DND-41 (cell line): ENCODE results near the gene CCDC85A.

Experiments used
- ATAC-seq: fragments of 200-7000 bp; cut with Tn5 transposase; 3 replicates; pipeline ENCODE4 v1.9.1; 2021; ENCODE audit warnings: low read depth; ENCODE audit not compliant: insufficient read depth
- DNase-seq: peaks from one replicate; pipeline ENCODE4 v3.0.0-alpha.2; 2020
- H2AFZ ChIP-seq: 2 replicates; pipeline ENCODE4 v1.6.0; 2012; ENCODE audit warnings: low read depth, low read length
- H3K27ac ChIP-seq: 2 replicates; pipeline ENCODE4 v1.5.1; 2012; ENCODE audit warnings: low read length, inconsistent platforms
- H3K27me3 ChIP-seq: fragments of 200-600 bp; sonication (generic); 2 replicates; pipeline ENCODE4 v1.6.0; 2012; ENCODE audit warnings: low read length, mild to moderate bottlenecking, inconsistent platforms; ENCODE audit not compliant: insufficient read depth, poor library complexity
- H3K36me3 ChIP-seq: 2 replicates; pipeline ENCODE4 v1.5.1; 2012; ENCODE audit warnings: low read length, inconsistent platforms; ENCODE audit not compliant: insufficient read depth
- H3K4me1 ChIP-seq: 2 replicates; pipeline ENCODE4 v1.5.1; 2012; ENCODE audit warnings: mild to moderate bottlenecking, low read length; ENCODE audit not compliant: insufficient read depth
- H3K4me2 ChIP-seq: 2 replicates; pipeline ENCODE4 v1.6.0; 2012; ENCODE audit warnings: mild to moderate bottlenecking, moderate library complexity, low read length, inconsistent platforms; ENCODE audit not compliant: insufficient read depth
- H3K4me3 ChIP-seq, 2 experiments: fragments of 200-600 bp in 1 of 2; shearing (Covaris generic) in 1 of 2; 2 replicates each; pipeline ENCODE4 v1.5.1; 2012 to 2016; ENCODE audit warnings: inconsistent platforms in 2 of 2, low read length in 2 of 2, mild to moderate bottlenecking in 2 of 2, low read depth in 1 of 2, moderate library complexity in 1 of 2
- H3K79me2 ChIP-seq: 2 replicates; pipeline ENCODE4 v1.6.0; 2012; ENCODE audit warnings: low read length, inconsistent platforms; ENCODE audit not compliant: insufficient read depth
- H3K9ac ChIP-seq: 2 replicates; pipeline ENCODE4 v1.6.0; 2012; ENCODE audit warnings: low read depth, mild to moderate bottlenecking, inconsistent platforms, low read length, moderate library complexity
- H3K9me3 ChIP-seq: 2 replicates; pipeline ENCODE4 v1.5.1; 2012; ENCODE audit warnings: low read length, moderate library complexity, mild to moderate bottlenecking, inconsistent platforms; ENCODE audit not compliant: insufficient read depth, severe bottlenecking
- H4K20me1 ChIP-seq: 2 replicates; pipeline ENCODE4 v1.6.0; 2012; ENCODE audit warnings: low read length; ENCODE audit not compliant: insufficient read depth
- CTCF ChIP-seq: IDR thresholded peaks from 2 replicates; pipeline ENCODE4 v1.5.1; 2012; ENCODE audit warnings: borderline replicate concordance, low read length, moderate library complexity, mild to moderate bottlenecking; ENCODE audit not compliant: poor library complexity, severe bottlenecking; ENCODE audit errors: extremely low read depth
- EZH2 ChIP-seq: IDR thresholded peaks from 3 replicates; pipeline ENCODE4 v1.6.1; 2012; ENCODE audit warnings: borderline replicate concordance, low read depth, mild to moderate bottlenecking, moderate library complexity, low read length, inconsistent platforms; ENCODE audit not compliant: severe bottlenecking

The CCDC85A gene

GRCh38 chr2:56170988-56171387, 12.8 kb upstream of the CCDC85A start:
- no peak overlapping the region for H3K4me2 ChIP-seq
- ATAC-seq = no peak
- H4K20me1 ChIP-seq = no peaks in the 10 kb centered on the region
- H3K36me3 ChIP-seq = no peaks in the 10 kb centered on the region
- H3K27ac ChIP-seq = no peak overlapping the region
- no peak overlapping the region for H3K9ac ChIP-seq
- no peak overlapping the region for H2AFZ ChIP-seq
- H3K27me3 ChIP-seq = no peaks in the 10 kb centered on the region
- H3K4me3 ChIP-seq = no peak overlapping the region
- no peaks in the 10 kb centered on the region for H3K4me1 ChIP-seq
- TF ChIP-seq CTCF (no peak), EZH2 (no peak)
- no peak for DNase-seq
- H3K9me3 ChIP-seq = no peaks in the 10 kb centered on the region
- H3K79me2 ChIP-seq = no peaks in the 10 kb centered on the region

GRCh38 chr2:56175779-56176178, 8.0 kb upstream of the CCDC85A start:
- Histone ChIP-seq H3K4me2 (no peak overlapping the region), H3K79me2 (no peaks in the 10 kb centered on the region), H3K27me3 (peaks cover 13% of the 10 kb centered on the region), H3K27ac (no peak overlapping the region), H3K9ac (no peak overlapping the region), H3K36me3 (no peaks in the 10 kb centered on the region), H3K4me3 (no peak overlapping the region), H2AFZ (no peak overlapping the region), H4K20me1 (no peaks in the 10 kb centered on the region), H3K9me3 (no peaks in the 10 kb centered on the region), H3K4me1 (no peaks in the 10 kb centered on the region)
- DNase-seq (no peak), ATAC-seq (no peak)
- no peak for TF ChIP-seq CTCF

GRCh38 chr2:56177420-56178220, 6.2 kb upstream of the CCDC85A start:
- no peaks in the 10 kb centered on the region for H3K9me3 ChIP-seq
- no peak overlapping the region for H3K4me3 ChIP-seq
- H3K27me3 ChIP-seq = peaks cover 13% of the 10 kb centered on the region
- H2AFZ ChIP-seq = no peak overlapping the region
- DNase-seq (no peak), ATAC-seq (no peak)
- no peak overlapping the region for H3K4me2 ChIP-seq
- no peaks in the 10 kb centered on the region for H4K20me1 ChIP-seq
- H3K79me2 ChIP-seq = no peaks in the 10 kb centered on the region
- no peak overlapping the region for H3K9ac ChIP-seq
- no peak overlapping the region for H3K27ac ChIP-seq
- H3K4me1 ChIP-seq = no peaks in the 10 kb centered on the region
- no peaks in the 10 kb centered on the region for H3K36me3 ChIP-seq
- TF ChIP-seq CTCF = no peak
- no peak for TF ChIP-seq EZH2
